Fibroblast of skin of back (primary cell): Measurements from ENCODE around the gene EPB41L4B.

Source experiments
- DNase-seq: peaks from one replicate; pipeline ENCODE4 v3.0.0-alpha.2; 2013

The EPB41L4B gene

DNA sequence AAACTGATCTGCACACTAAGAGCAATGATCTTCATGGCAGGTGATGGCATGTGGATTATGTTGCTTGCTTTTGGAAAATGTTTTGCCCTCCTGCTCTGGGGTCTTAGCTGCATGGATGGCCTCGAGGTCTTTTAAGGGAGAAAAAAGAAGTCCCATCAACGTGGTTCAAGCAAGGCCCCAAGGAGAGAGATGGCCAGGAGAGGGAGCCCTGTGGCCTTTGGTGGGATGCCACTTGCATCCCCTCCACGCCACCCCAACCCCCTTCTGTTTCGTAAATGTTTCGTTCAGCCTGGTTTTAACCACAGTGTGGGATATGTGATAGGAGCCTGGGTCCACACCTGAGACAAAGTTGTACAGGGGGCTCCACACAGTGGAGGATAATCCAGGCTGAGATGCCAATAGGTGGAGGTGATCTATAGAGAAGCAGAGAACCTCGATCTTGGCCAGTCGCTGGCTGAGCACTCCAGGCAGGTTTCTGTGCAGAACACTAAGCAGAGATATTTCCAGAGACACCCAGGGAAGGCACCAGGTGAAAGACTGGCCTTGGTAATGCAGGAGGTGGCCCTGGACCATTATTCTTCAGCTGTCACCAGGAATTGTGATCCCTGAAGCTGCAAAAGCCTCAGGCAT lies 128.0 kb downstream of the EPB41L4B start:
- peak; percentile 36 for DNase-seq

DNA sequence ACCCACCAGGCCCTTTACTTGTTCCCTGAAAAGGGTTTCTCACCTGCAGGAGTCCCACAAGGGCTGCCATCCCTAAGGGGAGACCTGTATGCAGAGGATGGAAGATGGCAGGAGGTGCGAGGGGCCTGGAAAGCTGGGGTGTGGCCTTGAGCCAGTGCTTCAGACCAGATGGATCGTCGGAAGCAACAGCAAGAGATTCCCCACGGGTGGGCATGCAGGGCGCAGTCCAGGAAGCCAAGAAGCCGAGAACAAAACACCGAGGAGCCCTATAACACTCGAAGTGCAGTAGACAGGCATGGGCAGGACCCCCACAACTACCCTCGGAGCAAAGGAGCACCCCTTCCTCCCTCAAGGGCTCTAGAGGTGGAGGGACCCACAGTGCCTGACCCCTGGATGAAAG lies 129.1 kb downstream of the EPB41L4B start:
- DNase-seq = no peak

DNA sequence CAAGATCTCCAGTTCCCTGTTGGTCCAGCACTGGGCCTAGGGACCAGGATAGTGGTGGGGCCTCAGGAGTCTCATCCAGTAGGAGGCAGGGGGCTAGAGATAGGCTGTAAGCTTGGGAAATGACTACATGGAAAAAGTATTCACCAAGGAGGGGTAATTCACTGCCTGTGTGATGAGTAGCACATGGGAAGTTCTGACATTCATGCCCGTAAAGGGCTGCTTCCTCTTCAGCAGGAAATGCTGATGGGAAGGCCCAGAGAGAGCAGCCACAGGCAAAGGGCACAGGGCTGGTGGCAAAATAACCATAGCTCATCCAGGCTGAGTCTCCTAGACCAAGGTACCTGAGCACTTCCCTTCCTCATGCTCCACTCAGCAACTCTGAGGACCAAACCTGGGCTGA lies 130.7 kb downstream of the EPB41L4B start:
- DNase-seq = peak; percentile 73

DNA sequence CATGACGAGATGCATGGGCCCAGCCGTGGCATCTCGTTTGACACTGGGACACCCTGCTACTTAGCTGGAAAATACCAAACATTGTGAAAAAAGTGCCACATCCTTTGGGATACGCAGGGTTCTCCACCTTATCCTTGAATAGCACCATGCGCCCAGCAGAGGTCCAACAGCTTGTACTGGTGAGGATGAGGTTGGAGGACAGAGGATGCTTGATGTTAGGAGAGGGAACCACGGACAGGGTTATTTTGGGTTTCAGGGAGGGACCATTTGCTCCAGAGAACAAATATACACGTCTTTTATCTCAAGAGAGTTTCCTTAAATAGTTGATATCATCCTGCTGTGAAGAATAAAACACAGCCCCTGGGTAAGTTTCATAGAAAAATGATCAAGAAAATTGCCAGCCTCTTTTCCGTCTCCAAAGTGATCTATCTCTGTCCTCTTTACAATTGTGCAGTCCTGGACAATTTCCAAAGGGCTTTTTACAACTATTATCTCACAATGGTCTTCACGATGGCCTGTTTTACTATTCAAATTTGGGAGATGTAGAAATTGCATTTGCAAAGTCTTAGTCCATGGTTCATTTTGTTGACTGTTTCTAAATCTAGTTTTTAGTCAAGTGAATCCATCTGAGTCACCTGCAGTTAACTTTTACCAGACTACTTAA lies 133.9 kb downstream of the EPB41L4B start:
- no peak for DNase-seq

DNA sequence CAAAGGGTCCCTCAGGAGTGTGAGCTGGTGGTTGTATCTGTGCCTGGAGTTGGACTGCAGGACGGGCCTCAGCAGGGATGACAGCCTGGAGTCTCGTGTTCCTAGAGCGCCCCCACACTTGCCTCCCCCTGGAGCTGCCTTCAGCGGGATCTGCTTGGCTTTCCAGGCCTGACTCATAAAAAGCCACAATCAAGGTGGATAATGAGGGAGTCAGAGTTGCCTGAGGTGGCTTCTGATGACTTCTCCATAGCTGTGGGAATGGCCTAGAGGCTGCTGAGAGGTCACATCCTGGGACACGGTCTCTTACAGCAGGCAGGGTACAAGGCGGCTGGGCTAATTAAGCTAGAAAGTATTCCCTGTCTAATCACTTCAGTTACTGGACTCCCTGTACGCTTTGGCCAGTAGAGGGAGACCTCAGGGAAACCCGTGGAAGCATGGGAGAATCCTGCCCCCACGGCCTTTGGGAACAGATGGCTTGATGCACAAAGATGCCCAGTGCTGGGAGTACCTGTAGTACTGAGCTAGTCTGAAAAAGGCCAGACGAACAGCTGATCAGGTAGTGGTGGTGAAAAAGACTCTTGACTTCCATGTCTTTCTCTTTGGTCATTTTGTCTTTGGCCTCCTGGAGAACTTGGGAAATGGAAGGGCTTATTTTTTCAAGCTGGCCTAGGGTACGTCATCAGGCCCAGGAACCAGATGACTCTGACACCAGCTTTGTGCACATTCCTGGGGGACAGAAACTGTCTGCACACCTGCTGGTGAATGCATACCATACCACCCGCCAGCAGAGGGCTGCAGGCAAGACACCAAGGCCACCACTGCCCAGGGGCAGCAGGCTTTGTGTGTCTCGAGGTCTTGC lies 137.7 kb downstream of the EPB41L4B start:
- DNase-seq = peak; percentile 45

DNA sequence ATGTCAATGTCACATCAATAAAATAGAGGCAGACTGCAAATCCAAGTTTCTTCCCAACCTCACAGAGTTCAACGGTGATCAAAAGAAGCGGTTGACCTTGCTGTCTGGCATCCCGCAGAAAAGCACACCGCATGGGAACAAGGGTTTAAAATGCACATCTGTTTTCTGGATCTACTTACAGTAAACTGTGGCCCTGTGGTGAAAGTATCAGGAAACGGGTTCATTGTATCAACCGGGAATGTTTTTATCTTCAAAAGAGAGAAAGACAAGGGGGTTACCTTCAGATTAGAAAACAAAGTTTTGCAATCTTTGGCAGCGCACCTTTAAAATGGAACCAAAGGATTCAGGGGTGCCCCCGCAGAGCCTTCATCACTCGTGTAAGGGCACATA lies 138.3 kb downstream of the EPB41L4B start:
- DNase-seq = no peak

DNA sequence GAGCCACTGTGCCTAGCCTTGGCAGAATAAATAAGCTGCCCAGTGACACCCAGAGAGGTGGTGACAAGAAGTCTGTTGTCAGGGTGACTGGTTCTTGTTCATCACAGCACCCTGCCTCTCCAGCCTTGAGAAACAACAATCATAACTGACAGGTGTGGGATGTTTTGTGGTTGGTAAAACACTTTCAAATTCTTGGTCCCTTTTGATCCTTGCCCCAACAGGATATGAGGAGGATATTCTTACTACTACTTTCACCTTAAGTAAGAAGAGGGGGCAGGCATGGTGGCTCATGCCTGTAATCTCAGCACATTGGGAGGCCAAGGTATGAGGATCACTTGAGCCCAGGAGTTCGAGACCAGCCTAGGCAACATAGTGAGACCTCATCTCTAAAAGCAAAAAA lies 139.6 kb downstream of the EPB41L4B start:
- no peak for DNase-seq

DNA sequence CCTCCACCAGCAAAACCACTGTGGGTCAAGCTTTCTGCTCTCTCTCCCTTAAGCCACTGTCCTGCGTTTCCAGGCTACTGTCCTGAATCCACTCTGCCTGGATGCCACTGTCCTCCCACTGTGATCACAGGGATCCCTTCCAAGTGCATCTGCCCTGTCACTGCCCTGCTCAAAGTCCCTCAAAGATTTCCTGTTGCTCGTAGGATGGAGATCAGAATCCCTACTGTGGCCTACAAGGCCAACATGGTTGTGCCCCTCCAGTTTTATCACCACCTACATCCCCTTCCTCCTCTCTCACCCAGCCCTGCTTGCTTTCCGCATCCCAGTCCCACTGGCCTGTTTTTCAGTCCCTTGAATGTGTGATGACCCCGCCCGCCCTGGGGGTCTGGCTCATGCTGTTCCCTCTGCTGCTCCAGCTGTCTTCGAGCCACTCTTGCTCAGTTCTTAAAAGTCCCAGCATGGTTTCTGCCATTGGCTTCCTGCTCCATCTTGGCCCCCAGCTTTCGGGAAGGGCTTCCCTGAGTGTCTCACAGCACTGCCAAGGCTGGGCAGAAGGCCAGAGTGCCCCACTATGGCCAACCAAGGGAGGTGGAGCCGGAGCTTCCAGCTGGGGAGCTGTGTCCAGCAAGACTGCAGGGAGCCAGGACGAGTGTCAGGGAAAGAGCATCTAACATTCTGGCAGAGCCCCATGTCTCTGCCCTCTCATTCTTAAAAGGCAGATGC lies 140.9 kb downstream of the EPB41L4B start:
- DNase-seq = no peak

DNA sequence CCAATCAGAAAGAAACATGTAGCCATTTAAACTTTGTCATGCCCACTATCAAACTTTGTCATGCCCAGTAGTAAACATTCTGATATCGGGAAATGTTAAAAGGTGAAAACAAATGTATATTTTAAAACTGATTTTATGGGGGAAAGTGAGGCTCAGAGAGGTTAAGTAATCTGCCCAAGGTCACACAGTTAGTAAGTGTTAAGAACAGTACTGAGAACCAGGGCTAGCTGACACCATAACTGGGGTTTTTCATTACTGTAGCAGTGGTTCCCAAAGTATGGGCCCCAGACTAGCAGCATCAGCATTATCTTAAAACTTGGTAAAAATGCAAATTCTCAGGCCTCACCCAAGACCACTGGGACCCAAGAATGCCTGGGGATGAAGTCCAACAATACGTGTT lies 143.9 kb downstream of the EPB41L4B start:
- no peak for DNase-seq

DNA sequence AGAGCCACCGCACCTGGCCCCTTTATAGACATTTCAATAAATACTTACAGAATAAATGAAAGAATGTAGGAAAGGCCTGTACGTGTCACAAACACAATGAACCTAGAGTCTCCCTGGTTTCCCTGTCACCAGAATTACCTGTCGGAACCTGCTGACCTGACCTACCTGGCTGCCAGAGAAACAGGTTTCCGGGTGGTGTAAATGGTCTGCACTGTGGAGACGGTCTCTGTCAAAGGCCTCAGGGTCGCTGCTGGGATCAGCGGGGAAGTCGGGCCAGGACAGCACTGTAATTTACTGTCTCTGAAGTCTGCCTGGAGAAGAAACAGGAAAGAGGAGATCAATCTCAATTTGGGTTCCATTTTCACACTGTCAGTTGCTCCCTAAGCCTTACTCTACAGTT lies 144.5 kb downstream of the EPB41L4B start:
- DNase-seq = no peak

DNA sequence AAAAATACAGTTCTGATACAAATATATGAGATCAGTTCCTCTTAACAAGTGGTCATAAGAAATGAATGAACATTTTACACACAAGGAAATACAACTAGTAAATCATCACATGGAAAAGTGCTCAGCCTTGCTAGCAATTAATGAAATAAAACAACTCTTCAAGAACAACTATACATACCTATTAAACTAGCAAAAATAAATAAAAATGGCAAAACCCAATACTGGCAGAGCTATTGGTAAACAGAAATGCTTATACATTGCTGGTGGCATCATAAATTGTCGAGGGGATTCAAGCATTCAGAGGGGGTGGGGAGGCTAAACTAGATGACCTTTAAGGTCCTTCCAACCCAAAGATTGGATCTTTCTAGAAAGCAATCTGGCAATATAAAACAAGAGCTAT lies 147.9 kb downstream of the EPB41L4B start:
- DNase-seq = no peak

DNA sequence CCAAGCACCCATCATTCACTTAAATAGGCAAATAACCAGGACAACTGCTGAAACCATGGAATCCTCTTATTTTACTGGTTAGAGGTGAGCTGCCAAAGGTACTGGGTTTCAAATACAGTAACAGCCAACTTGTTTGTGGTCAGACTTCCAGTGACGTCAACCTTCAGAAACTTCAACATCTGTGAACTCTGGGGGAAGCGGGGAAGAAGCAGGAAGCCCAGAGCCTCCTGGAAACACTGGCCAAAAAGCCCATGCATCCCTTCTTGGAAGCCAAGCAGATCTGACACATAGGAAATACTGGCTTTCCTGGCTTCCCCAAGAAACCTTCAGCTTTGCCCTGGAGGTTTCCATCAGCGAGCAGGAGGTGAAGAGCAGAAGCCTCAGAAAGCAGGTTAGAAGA lies 148.9 kb downstream of the EPB41L4B start:
- peak; percentile 28 for DNase-seq

DNA sequence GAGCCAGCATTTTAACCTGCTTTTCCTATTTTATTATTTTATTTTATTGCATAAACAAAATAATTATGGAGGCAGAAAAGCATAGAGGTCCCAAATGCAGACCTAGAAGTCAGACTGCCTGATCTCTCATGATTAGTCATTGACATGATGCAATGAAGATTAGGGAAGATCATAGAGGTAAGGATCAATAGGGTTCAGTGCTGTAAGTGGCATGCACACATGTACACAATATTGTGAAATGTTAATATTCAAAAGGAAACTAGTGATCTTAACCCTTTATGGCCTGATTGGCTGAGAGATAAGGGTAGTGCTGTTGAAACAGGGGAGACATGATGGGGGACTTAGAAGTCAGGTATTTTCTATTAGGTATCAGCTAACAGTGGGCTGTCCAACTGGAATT lies 152.7 kb downstream of the EPB41L4B start:
- no peak for DNase-seq

DNA sequence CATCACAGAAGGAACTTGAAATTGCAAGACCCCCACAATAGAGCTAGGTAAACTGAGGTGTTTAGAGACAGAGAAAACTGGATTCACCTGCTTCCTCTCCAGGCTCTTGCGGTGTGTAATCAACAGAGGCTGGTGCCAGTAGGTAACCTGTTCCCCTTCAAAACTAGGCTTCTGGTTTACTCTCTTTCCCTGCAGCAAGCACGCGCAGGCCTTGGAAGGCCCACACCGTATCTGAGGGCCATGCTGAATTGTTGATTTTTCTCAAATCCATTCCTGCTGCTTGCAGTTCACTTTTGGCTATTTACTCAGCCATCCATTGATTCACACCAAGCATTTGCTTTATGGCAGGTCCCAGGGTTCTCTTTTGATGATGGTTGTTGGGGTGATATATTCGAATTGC lies 153.1 kb downstream of the EPB41L4B start:
- no peak for DNase-seq

DNA sequence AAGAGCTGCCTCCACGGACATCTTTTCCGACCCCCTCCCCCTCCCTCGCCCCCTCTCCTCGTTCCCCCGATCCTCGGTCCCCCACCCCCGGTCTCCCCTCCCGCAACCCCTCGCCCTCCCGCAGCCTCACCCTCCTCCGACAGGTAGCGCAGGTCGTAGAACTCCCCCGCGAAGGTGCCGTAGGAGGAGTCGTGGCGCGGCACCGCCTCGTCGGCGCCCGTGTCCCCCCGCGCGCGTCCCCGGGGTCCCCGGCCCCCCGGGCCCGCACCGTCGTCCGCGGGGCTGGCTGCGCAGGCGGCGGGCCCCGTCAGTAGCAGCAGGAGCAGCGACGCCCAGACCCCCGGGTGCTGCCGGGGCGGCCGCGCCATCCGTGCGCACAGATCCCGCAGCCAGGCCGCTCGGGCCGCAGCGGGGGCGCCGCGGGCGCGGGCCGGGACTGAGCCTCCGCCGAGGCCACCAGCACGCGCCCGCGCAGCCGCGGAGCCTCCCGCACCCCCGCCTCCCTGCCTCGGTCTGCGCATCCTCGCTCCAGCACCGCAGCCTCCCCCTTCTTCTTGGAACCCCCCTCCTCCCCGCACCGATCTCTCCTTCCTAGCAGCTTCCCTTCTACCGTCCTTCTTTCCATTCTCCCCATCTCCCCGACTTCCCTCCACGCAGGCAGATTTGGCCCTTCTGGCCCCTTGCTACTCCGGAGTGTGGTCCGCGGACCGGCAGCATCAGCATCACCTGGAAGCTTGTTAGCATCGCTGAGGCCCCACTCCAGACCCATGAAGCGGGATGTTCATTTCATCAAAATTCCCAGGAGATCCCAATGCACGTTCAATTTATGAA lies 153.9 kb downstream of the EPB41L4B start, which contains the start of gene FRRS1L:
Gene FRRS1L, minus strand, starts transcription at position 479 of the 831 bp plus-strand sequence. Its CDS starts 111 bp downstream, at position 368.
- no peak for DNase-seq

DNA sequence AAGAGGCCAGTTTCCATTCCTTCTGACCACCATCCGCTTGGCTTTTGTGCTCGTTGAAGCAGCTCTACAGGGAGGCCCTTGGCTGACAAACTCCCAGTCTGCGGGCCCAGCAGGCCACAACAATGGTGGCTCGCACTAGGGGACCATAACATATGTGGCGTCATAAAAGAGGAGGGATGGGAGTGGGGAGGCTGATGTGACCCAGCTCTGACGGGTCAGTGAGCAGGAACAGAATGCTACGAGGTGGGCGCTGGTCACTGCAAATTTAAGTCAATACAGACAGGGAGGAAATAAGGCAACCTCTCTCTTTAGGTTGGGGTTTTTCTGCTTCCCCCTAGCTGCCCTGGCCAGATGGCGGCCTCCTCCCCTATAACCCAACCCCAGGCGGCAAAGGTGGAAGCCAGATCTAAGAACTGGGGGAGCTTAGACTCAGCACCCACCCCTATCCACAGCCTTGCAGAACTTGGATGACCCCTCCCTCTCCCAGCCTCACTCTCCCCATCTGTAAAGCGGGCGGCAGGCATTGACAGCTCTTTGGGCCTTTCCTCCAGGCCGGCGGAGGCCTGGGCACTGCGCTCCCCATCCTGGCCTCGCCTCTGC lies 154.6 kb downstream of the EPB41L4B start:
- no peak for DNase-seq

DNA sequence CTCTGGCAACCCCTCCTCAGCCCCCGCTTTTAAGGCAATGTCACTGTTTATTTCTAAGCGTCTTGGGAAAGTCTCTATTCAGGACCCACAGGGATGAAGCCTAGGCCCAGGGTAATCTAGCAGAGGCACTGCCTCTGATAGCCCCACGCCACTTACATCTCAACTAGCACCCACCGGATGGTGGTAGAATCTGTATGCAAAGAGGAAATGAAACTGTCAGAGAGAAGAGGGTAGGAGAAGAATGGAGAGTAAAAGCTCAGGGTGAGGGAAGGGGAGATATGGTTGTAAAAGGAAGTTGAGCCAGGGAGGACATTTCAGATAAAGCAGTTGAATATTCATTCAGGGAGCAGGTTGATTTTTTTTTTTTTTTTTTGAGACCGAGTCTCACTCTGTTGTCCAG lies 156.8 kb downstream of the EPB41L4B start:
- DNase-seq = no peak

DNA sequence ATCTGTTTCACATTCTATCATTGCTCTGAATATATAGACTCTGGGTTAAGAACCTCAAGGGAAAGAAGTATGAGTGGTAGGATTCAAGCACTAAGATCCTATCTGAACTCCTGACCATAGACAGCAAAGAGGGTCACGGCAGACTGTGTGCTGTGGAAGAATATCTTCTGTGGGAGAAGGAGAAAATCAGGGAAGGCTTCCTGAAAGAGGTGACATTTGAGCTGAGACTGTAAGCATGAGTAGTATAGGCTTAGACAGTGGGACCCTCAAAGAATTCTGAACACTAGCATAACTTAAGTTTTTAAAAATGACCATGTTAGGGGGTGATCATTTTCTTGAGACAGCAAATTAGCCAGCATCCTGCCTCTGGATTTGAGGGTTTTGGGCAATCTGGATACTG lies 157.7 kb downstream of the EPB41L4B start:
- no peak for DNase-seq

DNA sequence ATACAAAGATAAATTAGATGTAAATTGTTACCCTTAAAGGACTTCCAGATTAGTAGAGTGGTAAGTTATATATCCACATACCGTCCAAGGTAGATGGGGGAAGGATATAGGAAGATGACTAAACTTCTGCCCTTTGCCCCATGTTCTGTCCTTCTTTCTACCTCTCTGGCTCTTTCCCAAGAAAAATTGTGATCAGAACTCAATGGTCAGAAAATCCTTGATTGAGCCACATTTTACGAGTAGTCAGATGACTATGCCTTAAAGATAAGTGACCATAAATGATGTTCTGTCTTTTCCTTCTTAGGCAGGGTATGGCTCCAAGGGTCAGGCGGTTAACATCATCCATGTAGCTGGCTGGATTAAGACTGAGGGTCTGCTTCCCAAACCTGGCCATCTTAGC lies 158.2 kb downstream of the EPB41L4B start:
- no peak for DNase-seq

DNA sequence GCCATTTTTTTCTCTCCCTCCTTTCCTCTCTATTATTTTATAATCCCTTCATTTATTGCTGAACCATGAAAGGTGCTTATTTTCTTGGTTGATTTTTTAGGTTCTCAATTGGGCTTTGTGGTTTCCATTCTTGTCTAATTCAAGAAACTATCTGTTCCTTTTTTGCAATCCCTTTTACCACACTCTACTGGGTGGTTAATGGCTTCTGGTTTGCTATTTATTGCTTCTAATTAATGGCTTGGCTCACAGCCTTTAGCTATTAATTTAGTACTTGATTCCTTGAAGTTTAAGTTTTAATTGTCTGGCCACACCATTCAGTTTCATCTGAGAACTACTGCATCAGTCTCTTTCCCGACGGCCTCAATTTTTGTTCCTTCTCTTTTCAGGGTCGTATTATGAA lies 159.4 kb downstream of the EPB41L4B start:
- DNase-seq = no peak

DNA sequence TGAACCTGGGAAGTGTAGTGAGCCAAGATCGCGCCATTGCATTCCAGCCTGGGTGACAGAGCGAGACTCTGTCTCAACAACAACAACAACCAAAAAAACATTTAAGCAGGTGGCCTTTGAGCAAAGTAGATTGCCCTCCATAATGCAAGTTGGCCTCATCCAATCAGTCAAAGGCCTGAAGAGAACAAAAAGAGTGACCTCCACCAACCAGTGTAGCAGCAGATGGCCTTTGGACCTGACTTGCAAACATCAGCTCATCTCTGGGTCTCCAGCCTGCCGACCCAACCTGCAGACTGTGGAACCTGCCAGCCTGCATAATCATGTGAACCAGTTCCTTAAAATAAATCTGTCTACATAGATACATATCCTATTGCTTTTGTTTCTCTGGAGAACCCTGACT lies 161.3 kb downstream of the EPB41L4B start:
- DNase-seq = no peak

DNA sequence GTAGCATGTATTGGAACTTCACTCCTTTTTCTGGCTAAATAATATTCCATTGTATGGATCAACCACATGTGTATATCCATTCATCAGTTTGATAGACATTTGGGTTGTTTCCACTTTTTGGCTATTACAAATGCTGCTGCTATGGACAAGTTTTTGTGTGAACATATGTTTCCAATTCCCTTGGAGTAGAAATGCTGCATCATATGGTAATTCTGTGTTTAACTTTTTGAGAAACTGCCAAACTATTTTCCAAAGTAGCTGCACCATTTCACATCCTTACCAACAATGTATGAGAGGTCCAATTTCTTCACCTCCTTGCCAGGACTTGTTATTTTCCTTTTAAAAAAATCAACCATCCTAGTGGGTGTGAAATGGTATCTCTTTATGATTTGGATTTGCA lies 162.2 kb downstream of the EPB41L4B start:
- DNase-seq = peak; percentile 10
